NB4 (cell line): ENCODE data around the gene LRP1B.

Experiments used
- DNase-seq: peaks from one replicate; pipeline ENCODE4 v3.0.0; 2010; ENCODE audit warnings: low read depth
- H3K4me3 ChIP-seq: one replicate; pipeline ENCODE4 v1.5.1; 2011; ENCODE audit warnings: mild to moderate bottlenecking, low read depth, low read length, moderate library complexity
- CTCF ChIP-seq: IDR thresholded peaks from one replicate; pipeline ENCODE4 v1.5.1; 2012; ENCODE audit warnings: low read depth, low read length
- MAX ChIP-seq: IDR thresholded peaks from 2 replicates; pipeline ENCODE4 v1.6.1; 2011; ENCODE audit warnings: low read depth, low read length
- MYC ChIP-seq: IDR thresholded peaks from 2 replicates; pipeline ENCODE4 v1.6.1; 2011; ENCODE audit warnings: low read depth, low read length
- POLR2A ChIP-seq: IDR thresholded peaks from 2 replicates; pipeline ENCODE4 v1.6.1; 2011; ENCODE audit warnings: mild to moderate bottlenecking; ENCODE audit not compliant: insufficient read length; ENCODE audit errors: extremely low read depth

LRP1B gene

GRCh38 chr2:140593132-140593531 is 1537.7 kb downstream of the LRP1B start:
- TF ChIP-seq CTCF (no peak), MAX (no peak), MYC (no peak), POLR2A (no peak)
- no peak overlapping the region for H3K4me3 ChIP-seq
- no peak for DNase-seq

GRCh38 chr2:140589696-140590095 is 1541.1 kb downstream of the LRP1B start:
- DNase-seq: no peak
- no peak for TF ChIP-seq POLR2A
- TF ChIP-seq MYC: no peak
- H3K4me3 ChIP-seq: no peak overlapping the region

GRCh38 chr2:140589273-140589672 is 1541.5 kb downstream of the LRP1B start:
- H3K4me3 ChIP-seq: no peak overlapping the region
- DNase-seq: no peak
- TF ChIP-seq MYC (no peak), CTCF (no peak), POLR2A (no peak), MAX (no peak)

GRCh38 chr2:140586379-140586778 is 1544.4 kb downstream of the LRP1B start:
- TF ChIP-seq MYC (no peak), POLR2A (no peak), MAX (no peak), CTCF (peak; percentile 73)
- DNase-seq: peak; percentile 48
- H3K4me3 ChIP-seq: no peak overlapping the region

- no peak for DNase-seq
- TF ChIP-seq MYC: no peak
- TF ChIP-seq CTCF: no peak
- TF ChIP-seq MAX: no peak
- no peak for TF ChIP-seq POLR2A
- H3K4me3 ChIP-seq: no peak overlapping the region
These were observed 1545.8 kb downstream of the LRP1B start for GRCh38 chr2:140585016-140585415.

- TF ChIP-seq POLR2A (no peak), CTCF (no peak)
- DNase-seq: no peak
These were observed 1546.3 kb downstream of the LRP1B start for GRCh38 chr2:140584471-140584870.

More at GRCh38 chr2:140584471-140584870, 1546.3 kb downstream of the LRP1B start:
- H3K4me3 ChIP-seq: no peak overlapping the region
